ENCODE data around the gene NEU2. TPM values are rescaled to one million over a fixed set of nuclear protein-coding genes. Genes with fewer than 3 reads are reported as not detected.

The NEU2 gene
- total and polyA plus RNA-seq, 2 of the 4 experiments (the other 2 are of a cell fraction) = not detected

GRCh38 chr2:233060980-233061590, 28.6 kb downstream of the NEU2 start:
- TF ChIP-seq MAFK (IDR thresholded peaks at IDR 0.05; ENCODE audit: low read depth, low read length) = no peak
- TF ChIP-seq, protein P1, sequence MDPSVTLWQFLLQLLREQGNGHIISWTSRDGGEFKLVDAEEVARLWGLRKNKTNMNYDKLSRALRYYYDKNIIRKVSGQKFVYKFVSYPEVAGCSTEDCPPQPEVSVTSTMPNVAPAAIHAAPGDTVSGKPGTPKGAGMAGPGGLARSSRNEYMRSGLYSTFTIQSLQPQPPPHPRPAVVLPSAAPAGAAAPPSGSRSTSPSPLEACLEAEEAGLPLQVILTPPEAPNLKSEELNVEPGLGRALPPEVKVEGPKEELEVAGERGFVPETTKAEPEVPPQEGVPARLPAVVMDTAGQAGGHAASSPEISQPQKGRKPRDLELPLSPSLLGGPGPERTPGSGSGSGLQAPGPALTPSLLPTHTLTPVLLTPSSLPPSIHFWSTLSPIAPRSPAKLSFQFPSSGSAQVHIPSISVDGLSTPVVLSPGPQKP (IDR thresholded peaks at IDR 0.05; ENCODE audit: borderline replicate concordance, low read depth, low read length) = no peak
- TF ChIP-seq CEBPB (IDR thresholded peaks at IDR 0.05; ENCODE audit: low read depth, low read length) = no peak
- TF ChIP-seq, protein P2, sequence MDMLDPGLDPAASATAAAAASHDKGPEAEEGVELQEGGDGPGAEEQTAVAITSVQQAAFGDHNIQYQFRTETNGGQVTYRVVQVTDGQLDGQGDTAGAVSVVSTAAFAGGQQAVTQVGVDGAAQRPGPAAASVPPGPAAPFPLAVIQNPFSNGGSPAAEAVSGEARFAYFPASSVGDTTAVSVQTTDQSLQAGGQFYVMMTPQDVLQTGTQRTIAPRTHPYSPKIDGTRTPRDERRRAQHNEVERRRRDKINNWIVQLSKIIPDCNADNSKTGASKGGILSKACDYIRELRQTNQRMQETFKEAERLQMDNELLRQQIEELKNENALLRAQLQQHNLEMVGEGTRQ (IDR thresholded peaks at IDR 0.05; ENCODE audit: low read depth, low read length) = no peak
- TF ChIP-seq NFE2L2 (IDR thresholded peaks at IDR 0.05; ENCODE audit: low read depth, low read length) = no peak
- no peak for TF ChIP-seq RFX5 (IDR thresholded peaks at IDR 0.05; ENCODE audit: low read depth, low read length)
- no peak for TF ChIP-seq MAZ (IDR thresholded peaks at IDR 0.05; ENCODE audit: borderline replicate concordance, low read depth, low read length)
- TF ChIP-seq MXI1 (IDR thresholded peaks at IDR 0.05; ENCODE audit: borderline replicate concordance, low read depth, low read length) = no peak
- no peak for TF ChIP-seq CHD1 (IDR thresholded peaks at IDR 0.05; ENCODE audit: low read depth, low read length)
- TF ChIP-seq SMC3 (IDR thresholded peaks at IDR 0.05; ENCODE audit: low read depth, low read length) = no peak
- TF ChIP-seq FOS (IDR thresholded peaks at IDR 0.05; ENCODE audit: low read depth, low read length) = no peak
- ChIA-PET CTCF (interaction anchor here (0.7 to 1.3 kb wide), 2 partner anchors 12 to 15 kb away, joined by 3 read pairs; no protein-coding TSS in a partner anchor), POLR2A (ENCODE audit: unreplicated experiment) (no interaction called here)
- no peak overlapping the region for H3K4ac ChIP-seq (ENCODE audit: low read depth, low read length)
- intact Hi-C loops (cut with micrococcal nuclease) = no loop called here
- no TSS peak for BruUV-seq (replicated peaks)
- no peak overlapping the region for H3K4me2 ChIP-seq (ENCODE audit: low read depth, low read length)
- no peaks in the 10 kb centered on the region; the same call in 1 of the 2 replicates for H3K27me3 ChIP-seq (ENCODE audit: control insufficient read depth, insufficient read depth, low read length)
- no peak overlapping the region for H2BK5ac ChIP-seq (ENCODE audit: low read depth, low read length, poor library complexity, severe bottlenecking)
- no peak overlapping the region for H3K14ac ChIP-seq (replicated peaks; ENCODE audit: low read depth, low read length)
- no peak overlapping the region for H2AK9ac ChIP-seq (replicated peaks; ENCODE audit: low read depth, low read length, poor library complexity)
- H2BK20ac ChIP-seq (ENCODE audit: low read depth, low read length) = no peak overlapping the region
- no peak overlapping the region for H3K23ac ChIP-seq (ENCODE audit: low read depth, low read length)
- H3K56ac ChIP-seq (ENCODE audit: extremely low read depth, insufficient read depth, low read length) = no peak overlapping the region
- no peak overlapping the region for H2AFZ ChIP-seq (replicated peaks; ENCODE audit: low read length, poor library complexity)
- no peak overlapping the region for H2BK120ac ChIP-seq (ENCODE audit: low read depth, low read length)
- no peaks in the 10 kb centered on the region for H3K9me1 ChIP-seq (ENCODE audit: insufficient read depth, low read length)
- H3K18ac ChIP-seq (ENCODE audit: low read depth, low read length) = no peak overlapping the region
- no peaks in the 10 kb centered on the region for H3K36me3 ChIP-seq (ENCODE audit: control insufficient read depth, insufficient read depth, low read length)
- no peak overlapping the region for H2BK15ac ChIP-seq (ENCODE audit: low read depth, low read length)
- in situ Hi-C loops (cut with MboI; ENCODE audit: low sequenced_read_pairs) = no loop called here
- dilution Hi-C loops (cut with HindIII; ENCODE audit: low sequenced_read_pairs, unreplicated experiment) = no loop called here
- H3K4me1 ChIP-seq (ENCODE audit: control insufficient read depth, insufficient read depth, low read length) = peaks cover 4% of the 10 kb centered on the region; the same call in 1 of the 2 replicates
- H4K8ac ChIP-seq (ENCODE audit: low read depth in 2 of 2, low read length in 2 of 2) = no peak overlapping the region
- no peak for DNase-seq
- H2AK5ac ChIP-seq (ENCODE audit: low read depth, low read length) = no peak overlapping the region
- no peaks in the 10 kb centered on the region for H3K9me3 ChIP-seq (ENCODE audit: control insufficient read depth, insufficient read depth, low read length)
- H4K5ac ChIP-seq (ENCODE audit: low read depth, low read length) = no peak overlapping the region
- no peak overlapping the region for H3K27ac ChIP-seq (ENCODE audit: insufficient read depth, low read length)
- H4K20me1 ChIP-seq (ENCODE audit: insufficient read depth, low read length) = no peaks in the 10 kb centered on the region
- 85% methylated on average over 3 of the region's 10 CpGs; no CpG with 5 or more reads in 1 of the 2 experiments for WGBS, 2 experiments (ENCODE audit: extremely low coverage in 2 of 2, insufficient read length in 1 of 2)
- H3K79me1 ChIP-seq (ENCODE audit: low read depth in 1 of 2, low read length in 2 of 2) = no peaks in the 10 kb centered on the region
- no peak overlapping the region for H3K4me3 ChIP-seq (ENCODE audit: insufficient read depth, low read depth, low read length)
- no peak for ATAC-seq (ENCODE audit: low read depth)
- H3K9ac ChIP-seq (ENCODE audit: low read depth, low read length) = no peak overlapping the region
- no peak overlapping the region for H4K91ac ChIP-seq (ENCODE audit: insufficient read depth, low read depth, low read length)

Measured in IMR-90 (cell line).